Measurements from ENCODE around the gene RNF10. TPM values are rescaled to one million over a fixed set of nuclear protein-coding genes. Genes with fewer than 3 reads are reported as not detected.

RNF10 gene
- total and polyA plus RNA-seq, 9 of the 15 experiments (the other 6 are each of a cell fraction or from before 2014, with no cell fraction given), result 43.0 to 139 (median 80.1) TPM

DNA sequence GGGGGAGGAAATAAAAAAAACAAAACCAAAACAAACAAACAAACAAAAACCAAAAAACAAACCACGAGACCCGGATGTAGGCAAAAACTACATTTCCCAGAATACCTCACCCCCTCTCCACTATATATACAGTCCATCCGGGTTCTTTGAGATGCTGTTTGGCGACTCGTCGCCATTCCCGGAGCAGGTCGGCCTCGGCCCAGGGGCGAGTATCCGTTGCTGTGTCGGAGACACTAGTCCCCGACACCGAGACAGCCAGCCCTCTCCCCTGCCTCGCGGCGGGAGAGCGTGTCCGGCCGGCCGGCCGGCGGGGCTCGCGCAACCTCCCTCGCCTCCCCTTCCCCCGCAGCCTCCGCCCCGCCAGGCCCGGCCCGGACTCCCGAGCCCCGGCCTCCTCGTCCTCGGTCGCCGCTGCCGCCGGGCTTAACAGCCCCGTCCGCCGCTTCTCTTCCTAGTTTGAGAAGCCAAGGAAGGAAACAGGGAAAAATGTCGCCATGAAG lies at the start of gene RNF10 (continued):
- TF ChIP-seq POLR2B (IDR thresholded peaks at IDR 0.05; ENCODE audit: low read depth, partially characterized antibody) (peak; percentile 93), GABPA (tag; conservative IDR thresholded peaks at IDR 0.05; ENCODE audit: low read depth) (peak; percentile 52), TBP (optimal IDR thresholded peaks at IDR 0.05; ENCODE audit: low read depth, low read length) (peak; percentile 98), GTF2A2 (tag; IDR thresholded peaks at IDR 0.05) (peak; percentile 84), MYNN (IDR thresholded peaks at IDR 0.05) (no peak), MYNN (CRISPR knock-in tag; IDR thresholded peaks at IDR 0.05) (no peak), ZNF347 (CRISPR knock-in tag; IDR thresholded peaks at IDR 0.05; ENCODE audit: low read depth) (no peak), OTX1 (CRISPR knock-in tag; IDR thresholded peaks at IDR 0.05) (no peak), RBFOX2 (IDR thresholded peaks at IDR 0.05; ENCODE audit: low read depth, low read length) (peak; percentile 92), SMAD1 (IDR thresholded peaks at IDR 0.05; ENCODE audit: low read depth, low read length, partially characterized antibody) (peak; percentile 59), FOXP1 (CRISPR knock-in tag; IDR thresholded peaks at IDR 0.05) (peak; percentile 86), TGIF2 (CRISPR knock-in tag; IDR thresholded peaks at IDR 0.05) (no peak), KDM5B (IDR thresholded peaks at IDR 0.05; ENCODE audit: insufficient replicate concordance, low read depth, low read length) (peak; percentile 93), RBM34 (IDR thresholded peaks at IDR 0.05; ENCODE audit: borderline replicate concordance, insufficient read depth, low read length) (no peak), POLR2H (tag; IDR thresholded peaks at IDR 0.05; ENCODE audit: low read depth) (peak; percentile 73), NR2C2 (CRISPR knock-in tag; IDR thresholded peaks at IDR 0.05) (no peak), NR2C2 (tag; IDR thresholded peaks at IDR 0.05) (peak; percentile 41; the same call in 1 of the 2 replicates), TAF1 (IDR thresholded peaks at IDR 0.05; ENCODE audit: control insufficient read depth, extremely low read depth, insufficient read depth, low read length, severe bottlenecking) (peak; percentile 78), MNT (conservative IDR thresholded peaks at IDR 0.05) (peak in 1 of 2 experiments; percentile 39; a peak in 1 of 4 replicates), SOX6 (IDR thresholded peaks at IDR 0.05) (0 out of 2 replicates have a peak, but pooled peaks have one; percentile 24), ATF7 (IDR thresholded peaks at IDR 0.05) (peak; percentile 35; the same call in 1 of the 2 replicates), POLR2G (IDR thresholded peaks at IDR 0.05; ENCODE audit: low read depth, low read length) (peak; percentile 91)

Measured in K562 (cell line).